Fibroblast of lung (primary cell): Measurements from ENCODE around the gene CYB561A3.

Experiments used
- EZH2 ChIP-seq: IDR thresholded peaks from 2 replicates; pipeline ENCODE4 v1.5.1; 2012; ENCODE audit warnings: low read length, control low read depth, mild to moderate bottlenecking; ENCODE audit errors: missing control alignments
- TF ChIP-seq, protein P1 (sequence below), 2 donors: IDR thresholded peaks in 1 of 2; conservative IDR thresholded peaks in 1 of 2; 1 replicate in 1 of 2; 2 replicates in 1 of 2; pipeline ENCODE4 v1.5.1; 2011 to 2012; ENCODE audit warnings: low read length in 2 of 2, control low read depth in 1 of 2, inconsistent platforms in 1 of 2, low read depth in 1 of 2, mild to moderate bottlenecking in 1 of 2

GRCh38 chr11:61350336-61350735, 11.3 kb downstream of the CYB561A3 start:
- TF ChIP-seq, protein P1, sequence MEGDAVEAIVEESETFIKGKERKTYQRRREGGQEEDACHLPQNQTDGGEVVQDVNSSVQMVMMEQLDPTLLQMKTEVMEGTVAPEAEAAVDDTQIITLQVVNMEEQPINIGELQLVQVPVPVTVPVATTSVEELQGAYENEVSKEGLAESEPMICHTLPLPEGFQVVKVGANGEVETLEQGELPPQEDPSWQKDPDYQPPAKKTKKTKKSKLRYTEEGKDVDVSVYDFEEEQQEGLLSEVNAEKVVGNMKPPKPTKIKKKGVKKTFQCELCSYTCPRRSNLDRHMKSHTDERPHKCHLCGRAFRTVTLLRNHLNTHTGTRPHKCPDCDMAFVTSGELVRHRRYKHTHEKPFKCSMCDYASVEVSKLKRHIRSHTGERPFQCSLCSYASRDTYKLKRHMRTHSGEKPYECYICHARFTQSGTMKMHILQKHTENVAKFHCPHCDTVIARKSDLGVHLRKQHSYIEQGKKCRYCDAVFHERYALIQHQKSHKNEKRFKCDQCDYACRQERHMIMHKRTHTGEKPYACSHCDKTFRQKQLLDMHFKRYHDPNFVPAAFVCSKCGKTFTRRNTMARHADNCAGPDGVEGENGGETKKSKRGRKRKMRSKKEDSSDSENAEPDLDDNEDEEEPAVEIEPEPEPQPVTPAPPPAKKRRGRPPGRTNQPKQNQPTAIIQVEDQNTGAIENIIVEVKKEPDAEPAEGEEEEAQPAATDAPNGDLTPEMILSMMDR (conservative IDR thresholded peaks at IDR 0.05 in 1 of 2, IDR thresholded peaks at IDR 0.05 in 1 of 2; ENCODE audit: low read depth in 1 of 2, low read length in 2 of 2): no peak
- TF ChIP-seq EZH2: no peak
